Right lobe of liver (tissue), 6 donors: ENCODE data around the gene DPP6. TPM values are rescaled to one million over a fixed set of nuclear protein-coding genes. Genes with fewer than 3 reads are reported as not detected.

Experiments used
- ATAC-seq, 4 donors: fragments of 200-7000 bp; cut with Tn5 transposase; one replicate each; pipeline ENCODE4 v1.9.1; 2020; ENCODE audit warnings: mild to moderate bottlenecking in 4 of 4, moderate library complexity in 4 of 4
- DNase-seq, 3 donors: peaks; one replicate each; pipeline ENCODE4 v3.0.0-alpha.2; 2020
- H3K27ac ChIP-seq, 3 donors: fragments of 200-600 bp; one replicate each; pipeline ENCODE4 v1.8.0; 2022
- H3K27me3 ChIP-seq, 2 donors: fragments of 200-600 bp; one replicate each; pipeline ENCODE4 v1.8.0; 2022
- H3K36me3 ChIP-seq, 4 donors: fragments of 200-600 bp; sonication (generic) in 1 of 4; one replicate each; pipeline versions ENCODE4 v1.5.1 to v1.8.0; 2017 to 2022; ENCODE audit warnings: control low read depth in 1 of 4
- H3K4me1 ChIP-seq, 4 donors: fragments of 200-600 bp; sonication (generic) in 1 of 4; one replicate each; pipeline versions ENCODE4 v1.5.1 to v1.8.0; 2017 to 2022; ENCODE audit warnings: control low read depth in 1 of 4
- H3K4me3 ChIP-seq, 3 donors: fragments of 200-600 bp; one replicate each; pipeline ENCODE4 v1.8.0; 2022
- H3K9me3 ChIP-seq, 4 donors: fragments of 200-600 bp; sonication (generic) in 1 of 4; one replicate each; pipeline versions ENCODE4 v1.5.1 to v1.8.0; 2017 to 2022; ENCODE audit warnings: control low read depth in 1 of 4
- POLR2A ChIP-seq: fragments of 450-650 bp; IDR thresholded peaks from one replicate; pipeline ENCODE4 v1.6.1; 2017; ENCODE audit warnings: antibody characterized with exemption, mild to moderate bottlenecking
- WGBS: methylation state at CpG from one replicate; pipeline ENCODE4 v1.1.6; 2018; ENCODE audit warnings: low coverage, low lambda C conversion rate; ENCODE audit not compliant: insufficient coverage; ENCODE audit errors: missing lambda C conversion rate; 5-methylcytosine and 5-hydroxymethylcytosine counted together
- intact Hi-C, 2 donors: fragments of 100-400 bp; cut with DNase I; formaldehyde crosslinking; loops; one replicate each; pipeline versions ENCODE4 v1.11.2 to v1.14.1; 2022
- total RNA-seq, 6 experiments: library from RNA; depleted of rRNA in 2 of 6; stranded (reverse); fragments of >200 nt in 2 of 6; fragmentation: NEBNext Ultra II Directional in 3 of 6; extraction: Animal tissue kit (Norgen Biotek cat#: 25700) in 3 of 6; gene quantifications; one replicate each; pipeline versions ENCODE4 v1.1.0 to v1.2.4, GENCODE V29; 2016 to 2023
- TF ChIP-seq, protein P1 (sequence below), 4 donors: fragments of 200-600 bp in 3 of 4; fragments of 450-650 bp in 1 of 4; IDR thresholded peaks; one replicate each; pipeline versions ENCODE4 v1.5.1 to v1.8.0; 2016 to 2022; ENCODE audit warnings: antibody characterized with exemption in 4 of 4, mild to moderate bottlenecking in 2 of 4
- donor health status: DM: no; HTN: yes; CAD: no.
- donor health status: DM: no; HTN: no; CAD: no.
- donor health status: DM: no; HTN: no; CAD: no.
- donor health status: DM: no; HTN: yes; CAD: no.
- donor health status: DM: no; HTN: yes; CAD: no.

The DPP6 gene
- total RNA-seq, 6 experiments from 2014 or later, result not detected

DNA sequence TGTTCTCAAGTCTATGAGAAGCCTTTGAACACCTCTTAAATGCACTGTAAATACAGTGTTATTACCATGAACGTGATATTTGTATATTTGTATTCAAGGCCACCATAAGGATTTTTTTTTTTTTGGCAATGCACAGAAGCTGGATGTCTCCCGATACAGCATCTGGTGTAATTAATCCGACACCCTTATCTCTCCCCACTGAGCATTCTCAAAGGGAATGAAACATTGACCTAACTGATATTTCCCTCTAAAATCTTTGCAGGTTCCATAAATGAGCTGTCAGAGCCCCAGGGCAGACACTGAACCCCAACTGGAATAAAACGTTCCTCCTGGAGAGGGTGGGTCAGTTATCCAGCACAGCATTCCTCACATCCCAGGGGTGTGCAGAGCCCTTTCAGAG, 634.1 kb downstream of the DPP6 start:
- H3K9me3 ChIP-seq, result no peaks in the 10 kb centered on the region
- WGBS, result 31% methylated on average over 4 of the region's 4 CpGs
- no peaks in the 10 kb centered on the region for H3K4me1 ChIP-seq
- no peaks in the 10 kb centered on the region for H3K36me3 ChIP-seq
- DNase-seq (no peak), ATAC-seq (no peak)
- H3K27ac ChIP-seq, result no peak overlapping the region
- H3K4me3 ChIP-seq, result no peak overlapping the region
- no peaks in the 10 kb centered on the region for H3K27me3 ChIP-seq
- intact Hi-C loops, result no loop called here
- TF ChIP-seq, protein P1, sequence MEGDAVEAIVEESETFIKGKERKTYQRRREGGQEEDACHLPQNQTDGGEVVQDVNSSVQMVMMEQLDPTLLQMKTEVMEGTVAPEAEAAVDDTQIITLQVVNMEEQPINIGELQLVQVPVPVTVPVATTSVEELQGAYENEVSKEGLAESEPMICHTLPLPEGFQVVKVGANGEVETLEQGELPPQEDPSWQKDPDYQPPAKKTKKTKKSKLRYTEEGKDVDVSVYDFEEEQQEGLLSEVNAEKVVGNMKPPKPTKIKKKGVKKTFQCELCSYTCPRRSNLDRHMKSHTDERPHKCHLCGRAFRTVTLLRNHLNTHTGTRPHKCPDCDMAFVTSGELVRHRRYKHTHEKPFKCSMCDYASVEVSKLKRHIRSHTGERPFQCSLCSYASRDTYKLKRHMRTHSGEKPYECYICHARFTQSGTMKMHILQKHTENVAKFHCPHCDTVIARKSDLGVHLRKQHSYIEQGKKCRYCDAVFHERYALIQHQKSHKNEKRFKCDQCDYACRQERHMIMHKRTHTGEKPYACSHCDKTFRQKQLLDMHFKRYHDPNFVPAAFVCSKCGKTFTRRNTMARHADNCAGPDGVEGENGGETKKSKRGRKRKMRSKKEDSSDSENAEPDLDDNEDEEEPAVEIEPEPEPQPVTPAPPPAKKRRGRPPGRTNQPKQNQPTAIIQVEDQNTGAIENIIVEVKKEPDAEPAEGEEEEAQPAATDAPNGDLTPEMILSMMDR (IDR thresholded peaks at IDR 0.05), result no peak
- no peak for TF ChIP-seq POLR2A

DNA sequence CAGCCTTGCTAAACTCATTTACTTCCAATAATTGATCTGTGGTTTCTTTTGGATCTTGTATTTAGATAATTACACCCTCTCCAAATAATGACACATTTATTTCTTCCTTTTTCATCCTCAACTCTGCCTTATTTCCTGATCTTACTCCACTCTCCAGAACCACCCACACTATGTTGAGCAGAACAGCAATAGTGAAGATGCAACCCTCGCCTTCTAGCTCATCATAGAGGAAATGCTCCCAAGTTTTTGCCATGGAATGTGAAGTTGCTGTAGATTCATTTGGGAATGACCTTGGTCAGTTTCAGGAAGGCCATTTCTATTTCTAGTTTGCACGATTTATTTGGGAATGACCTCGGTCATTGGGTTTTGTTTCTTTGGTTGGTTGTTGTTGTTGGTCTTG, 636.8 kb downstream of the DPP6 start:
- Histone ChIP-seq H3K27ac (no peak overlapping the region), H3K9me3 (no peaks in the 10 kb centered on the region), H3K4me1 (no peaks in the 10 kb centered on the region), H3K36me3 (no peaks in the 10 kb centered on the region), H3K27me3 (no peaks in the 10 kb centered on the region), H3K4me3 (no peak overlapping the region)
- 55% methylated on average over 3 of the region's 3 CpGs for WGBS
- intact Hi-C loops, result no loop called here
- TF ChIP-seq, protein P1 (IDR thresholded peaks at IDR 0.05), result no peak
- TF ChIP-seq POLR2A, result no peak
- DNase-seq, result no peak
- no peak for ATAC-seq

DNA sequence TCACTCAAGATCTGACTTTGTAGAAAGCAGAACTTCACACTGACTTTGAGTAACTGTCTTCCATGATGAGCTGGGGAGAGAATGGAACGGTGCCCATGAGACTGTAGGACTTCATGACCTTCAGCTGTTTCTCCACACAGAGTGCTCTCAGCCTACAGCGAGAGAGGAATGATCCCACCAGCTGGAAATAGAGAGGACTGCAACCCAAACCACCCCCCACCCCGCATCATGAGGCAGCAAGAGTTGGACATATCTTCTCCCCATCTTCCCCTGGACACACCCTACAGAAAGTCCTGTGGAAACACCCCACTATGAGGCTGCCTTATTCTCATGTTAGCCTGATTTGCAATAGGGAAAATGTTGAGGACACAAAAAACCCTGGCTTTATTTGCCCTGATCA, 638.2 kb downstream of the DPP6 start:
- intact Hi-C loops, result no loop called here
- H3K4me1 ChIP-seq, result no peaks in the 10 kb centered on the region
- no peak for DNase-seq
- H3K27me3 ChIP-seq, result no peaks in the 10 kb centered on the region
- H3K9me3 ChIP-seq, result no peaks in the 10 kb centered on the region
- WGBS, result 40% methylated on average over 1 of the region's 3 CpGs
- H3K36me3 ChIP-seq, result no peaks in the 10 kb centered on the region
- ATAC-seq, result no peak
- no peak overlapping the region for H3K4me3 ChIP-seq
- TF ChIP-seq, protein P1 (IDR thresholded peaks at IDR 0.05), result no peak
- TF ChIP-seq POLR2A, result no peak
- no peak overlapping the region for H3K27ac ChIP-seq

DNA sequence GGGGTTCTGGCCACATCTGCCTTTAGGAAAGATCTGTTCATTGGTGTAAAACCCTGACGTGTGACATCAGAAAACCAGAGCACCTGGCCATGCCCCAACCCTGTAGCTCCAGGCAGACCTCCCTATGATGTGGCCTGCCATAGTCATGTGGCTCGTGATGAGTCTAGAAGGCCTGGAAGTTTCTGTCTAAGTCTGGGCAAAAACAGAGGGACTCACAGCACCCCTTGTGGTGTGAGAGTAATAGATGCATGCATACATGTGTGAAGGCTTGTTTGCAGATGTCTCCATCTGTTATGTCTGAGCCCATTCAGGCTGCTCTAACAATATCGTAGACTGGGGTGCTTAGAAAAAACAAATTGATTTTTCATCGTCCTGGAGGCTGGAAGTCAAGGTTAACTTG, 641.5 kb downstream of the DPP6 start:
- intact Hi-C loops, result no loop called here
- no peak for TF ChIP-seq POLR2A
- TF ChIP-seq, protein P1 (IDR thresholded peaks at IDR 0.05), result no peak
- no peak overlapping the region for H3K27ac ChIP-seq
- no peak for ATAC-seq
- no peaks in the 10 kb centered on the region for H3K4me1 ChIP-seq
- H3K27me3 ChIP-seq, result no peaks in the 10 kb centered on the region
- no peak overlapping the region for H3K4me3 ChIP-seq
- no peak for DNase-seq
- no peaks in the 10 kb centered on the region for H3K9me3 ChIP-seq
- H3K36me3 ChIP-seq, result no peaks in the 10 kb centered on the region
- WGBS, result 67% methylated on average over 3 of the region's 4 CpGs

DNA sequence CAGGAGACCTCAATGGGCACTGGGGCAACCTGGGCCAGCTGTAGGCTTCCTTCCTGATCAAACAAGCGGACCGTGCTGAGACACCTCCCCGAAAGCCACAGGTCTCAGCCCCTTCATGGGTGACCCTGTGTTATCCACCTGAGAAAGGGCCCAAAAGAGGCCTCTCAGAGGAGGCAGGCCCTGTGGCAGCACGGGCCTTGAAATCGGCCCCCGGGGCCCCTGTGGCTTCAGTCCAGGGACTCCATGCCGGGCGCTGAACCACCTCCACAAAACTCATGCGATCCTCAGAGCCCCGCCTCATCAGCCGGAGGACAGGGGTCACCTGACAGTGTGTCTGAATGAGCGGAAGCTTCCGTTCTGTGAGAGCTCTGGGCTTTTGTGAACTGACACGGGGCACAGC, 643.6 kb downstream of the DPP6 start:
- Histone ChIP-seq H3K27me3 (no peaks in the 10 kb centered on the region), H3K27ac (no peak overlapping the region), H3K4me1 (no peaks in the 10 kb centered on the region), H3K36me3 (no peaks in the 10 kb centered on the region), H3K4me3 (no peak overlapping the region), H3K9me3 (no peaks in the 10 kb centered on the region)
- WGBS, result no CpG with 5 or more reads among the region's 14 CpGs
- no peak for ATAC-seq
- TF ChIP-seq, protein P1 (IDR thresholded peaks at IDR 0.05), result no peak
- no peak for TF ChIP-seq POLR2A
- no peak for DNase-seq
- intact Hi-C loops, result no loop called here
